B cell (primary cell): ENCODE results near the gene ZFP37. TPM values are rescaled to one million over a fixed set of nuclear protein-coding genes. Genes with fewer than 3 reads are reported as not detected.
"Not testable (repeated sequence)": the region's sequence is repeated elsewhere in the genome, so short reads cannot be mapped to it uniquely, and the experiment has no call there.

Experiments
- ATAC-seq: fragments of 200-7000 bp; cut with Tn5 transposase; one replicate; pipeline ENCODE4 v1.10.0; 2021; ENCODE audit warnings: low read depth, mild to moderate bottlenecking, moderate number of reproducible peaks, moderate library complexity
- CTCF ChIA-PET: fragments of 350-600 bp; sonication (Branson Sonifier 250); formaldehyde crosslinking; loops from one replicate; lab custom pipeline; 2021; ENCODE audit warnings: antibody characterized with exemption, inconsistent platforms; lab: Charles Lee
- POLR2A ChIA-PET: fragments of 350-600 bp; sonication (Branson Sonifier 250); formaldehyde crosslinking; loops from one replicate; lab custom pipeline; 2021; ENCODE audit warnings: antibody characterized with exemption; lab: Charles Lee
- DNase-seq: peaks from one replicate; pipeline ENCODE4 v3.0.0; 2013
- H2AFZ ChIP-seq: 2 replicates; pipeline ENCODE4 v1.6.1; 2012; ENCODE audit warnings: mild to moderate bottlenecking, low read depth, low read length; ENCODE audit not compliant: insufficient read depth, poor library complexity, severe bottlenecking
- H3K27ac ChIP-seq, 2 donors: 1 replicate in 1 of 2; 2 replicates in 1 of 2; pipeline ENCODE4 v1.5.1; 2012 to 2013; ENCODE audit warnings: low read length in 2 of 2, mild to moderate bottlenecking in 2 of 2, moderate library complexity in 1 of 2
- H3K27me3 ChIP-seq, 4 experiments: fragments of 200-600 bp in 1 of 4; sonication (generic) in 1 of 4; replicated peaks in 1 of 4; 1 replicate in 2 of 4; 2 replicates in 2 of 4; pipeline versions ENCODE4 v1.6.1 to v1.7.0; 2013 to 2016; ENCODE audit warnings: low read length in 3 of 4, mild to moderate bottlenecking in 2 of 4, mixed read lengths in 1 of 4, moderate library complexity in 1 of 4; ENCODE audit not compliant: insufficient read depth in 4 of 4, control insufficient read depth in 3 of 4; ENCODE audit errors: control extremely low read depth in 1 of 4
- H3K36me3 ChIP-seq, 2 experiments: replicated peaks in 1 of 2; 1 replicate in 1 of 2; 2 replicates in 1 of 2; pipeline versions ENCODE4 v1.6.1 to v1.7.1; 2013; ENCODE audit warnings: low read length in 1 of 2; ENCODE audit not compliant: insufficient read depth in 2 of 2, control insufficient read depth in 1 of 2; ENCODE audit errors: control extremely low read depth in 1 of 2, extremely low read depth in 1 of 2
- H3K4me1 ChIP-seq, 2 donors: fragments of 200-600 bp in 1 of 2; sonication (generic) in 1 of 2; 1 replicate in 1 of 2; 2 replicates in 1 of 2; pipeline versions ENCODE4 v1.5.1 to v1.6.1; 2013 to 2017; ENCODE audit warnings: low read length in 2 of 2; ENCODE audit not compliant: control insufficient read depth in 2 of 2, insufficient read depth in 2 of 2
- H3K4me2 ChIP-seq: replicated peaks from 2 replicates; pipeline ENCODE3; 2012; ENCODE audit warnings: mild to moderate bottlenecking, low read depth, low read length; ENCODE audit not compliant: poor library complexity, severe bottlenecking
- H3K4me3 ChIP-seq, 5 experiments: fragments of 200-600 bp in 1 of 5; sonication (generic) in 1 of 5; 1 replicate in 3 of 5; 2 replicates in 2 of 5; pipeline versions ENCODE4 v1.5.1 to v1.7.0; 2011 to 2016; ENCODE audit warnings: low read length in 4 of 5, mild to moderate bottlenecking in 4 of 5, low read depth in 2 of 5, control low read depth in 1 of 5, moderate library complexity in 1 of 5; ENCODE audit not compliant: insufficient read depth in 1 of 5; ENCODE audit errors: control extremely low read depth in 1 of 5, extremely low read depth in 1 of 5
- H3K79me2 ChIP-seq: fragments of 200-600 bp; sonication (generic); one replicate; pipeline ENCODE4 v1.6.0; 2016; ENCODE audit warnings: low read length; ENCODE audit not compliant: control insufficient read depth, insufficient read depth
- H3K9ac ChIP-seq: fragments of 200-600 bp; sonication (generic); 2 replicates; pipeline ENCODE4 v1.6.1; 2017; ENCODE audit warnings: mild to moderate bottlenecking, low read length, moderate library complexity
- H3K9me3 ChIP-seq, 3 donors: one replicate each; pipeline versions ENCODE4 v1.6.1 to v1.7.1; 2013; ENCODE audit warnings: low read length in 2 of 3; ENCODE audit not compliant: control insufficient read depth in 2 of 3, insufficient read depth in 1 of 3; ENCODE audit errors: control extremely low read depth in 1 of 3
- H4K20me1 ChIP-seq: 2 replicates; pipeline ENCODE4 v1.6.0; 2012; ENCODE audit warnings: mild to moderate bottlenecking, low read length; ENCODE audit not compliant: insufficient read depth, control insufficient read depth, poor library complexity, severe bottlenecking
- H3K27ac Mint-ChIP-seq: one replicate; pipeline ENCODE4 v1.8.0; 2021; ENCODE audit warnings: mixed read lengths
- H3K27me3 Mint-ChIP-seq: one replicate; pipeline ENCODE4 v1.8.0; 2021; ENCODE audit warnings: mixed read lengths
- H3K4me1 Mint-ChIP-seq: one replicate; pipeline ENCODE4 v1.8.0; 2021; ENCODE audit warnings: mixed read lengths
- H3K4me3 Mint-ChIP-seq: one replicate; pipeline ENCODE4 v1.8.0; 2021; ENCODE audit warnings: mixed read lengths
- H3K9me3 Mint-ChIP-seq: one replicate; pipeline ENCODE4 v1.8.0; 2022; ENCODE audit warnings: mixed read lengths; ENCODE audit not compliant: insufficient read depth
- EZH2 ChIP-seq: IDR thresholded peaks from 2 replicates; pipeline ENCODE4 v1.6.1; 2012; ENCODE audit warnings: borderline replicate concordance, low read depth, mild to moderate bottlenecking, moderate library complexity, low read length; ENCODE audit not compliant: insufficient read depth, poor library complexity, severe bottlenecking
- WGBS: methylation state at CpG from one replicate; pipeline ENCODE4 v1.1.5; 2013; ENCODE audit warnings: missing lambda C conversion rate; ENCODE audit not compliant: insufficient coverage; 5-methylcytosine and 5-hydroxymethylcytosine counted together
- intact Hi-C: fragments of 100-400 bp; cut with micrococcal nuclease; formaldehyde crosslinking; loops from one replicate; pipeline ENCODE4 v1.10.0; 2022
- polyA plus RNA-seq: library from polyadenylated mRNA; depleted of rRNA; stranded (reverse); fragments of >200 nt; gene quantifications from 2 replicates; pipeline ENCODE4 v1.2.3, GENCODE V29; 2012
- total RNA-seq, 2 donors: library from RNA; stranded (reverse); fragments of 120-200 nt in 1 of 2; gene quantifications; 1 replicate in 1 of 2; 2 replicates in 1 of 2; pipeline versions ENCODE4 v1.2.3 to v1.2.4, GENCODE V29; 2013 to 2022

ZFP37 gene
- total and polyA plus RNA-seq, 2 donors (not counting 1 experiment from before 2014, with no cell fraction given), result 0.42 to 4.0 TPM

DNA sequence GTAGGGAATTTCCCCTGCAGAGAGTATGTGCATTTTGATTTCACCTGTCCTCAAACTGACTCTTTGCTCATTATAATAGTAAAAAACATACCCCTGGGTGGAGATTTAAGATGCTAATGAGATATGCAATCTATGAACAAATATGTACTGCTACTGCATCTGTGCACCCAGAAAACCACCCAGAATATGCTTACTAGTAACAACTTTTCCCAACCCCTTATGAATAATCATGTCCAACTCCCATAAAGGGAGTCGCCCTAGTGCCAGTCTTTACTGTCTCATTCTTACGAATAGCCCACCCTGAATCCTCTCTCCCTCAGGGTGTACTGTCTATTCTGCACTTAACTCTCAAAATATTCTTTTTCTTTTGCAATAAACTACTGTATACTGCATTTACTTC lies 39.0 kb upstream of the ZFP37 start:
- Mint-ChIP-seq H3K27ac (no peak overlapping the region), H3K9me3 (peaks cover 12% of the 10 kb centered on the region), H3K27me3 (peaks cover 68% of the 10 kb centered on the region), H3K4me1 (no peaks in the 10 kb centered on the region), H3K4me3 (no peak overlapping the region)
- DNase-seq (no peak), ATAC-seq (no peak)
- CTCF ChIA-PET, result no interaction called here
- Histone ChIP-seq H3K4me1 (no peaks in the 10 kb centered on the region), H2AFZ (no peak overlapping the region), H3K79me2 (no peaks in the 10 kb centered on the region), H3K4me2 (no peak overlapping the region), H3K4me3 (no peak overlapping the region), H3K27ac (no peak overlapping the region), H3K9me3 (peaks cover 0 to 2% (median under 1%) of the 10 kb centered on the region in 3 donors), H3K36me3 (no peaks in the 10 kb centered on the region), H3K27me3 (peaks cover 0 to 25% (median 14%) of the 10 kb centered on the region in 4 experiments), H3K9ac (no peak overlapping the region), H4K20me1 (no peaks in the 10 kb centered on the region)
- WGBS, result 57% methylated on average over 2 of the region's 2 CpGs
- intact Hi-C loops, result no loop called here
- TF ChIP-seq EZH2, result no peak
- POLR2A ChIA-PET, result no interaction called here

DNA sequence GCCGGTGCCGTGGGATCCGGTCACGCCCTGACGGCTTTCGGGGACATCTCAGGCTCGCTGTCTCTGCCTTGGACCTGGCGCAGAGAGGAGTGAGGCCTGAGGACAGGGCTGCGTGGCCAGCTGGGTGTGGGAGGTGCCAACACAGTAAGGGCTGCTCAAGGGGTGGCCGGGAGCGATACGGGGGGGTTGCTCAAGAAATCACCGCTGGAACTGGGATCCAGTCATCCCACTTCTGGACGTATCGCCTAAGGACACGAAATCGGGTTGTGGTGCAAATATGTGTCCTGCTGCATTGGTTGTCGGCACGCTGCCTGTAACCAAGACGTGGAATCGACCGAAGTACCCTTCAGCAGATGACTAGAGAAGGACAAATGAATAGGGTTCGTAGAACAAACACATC lies 33.4 kb upstream of the ZFP37 start:
- H3K36me3 ChIP-seq, H3K4me1 Mint-ChIP-seq, H3K79me2 ChIP-seq, CTCF ChIA-PET, H3K27ac ChIP-seq, ATAC-seq, H3K4me2 ChIP-seq, H3K4me3 ChIP-seq, H2AFZ ChIP-seq, H4K20me1 ChIP-seq, H3K9ac ChIP-seq, intact Hi-C loops, H3K4me3 Mint-ChIP-seq, H3K27ac Mint-ChIP-seq, H3K9me3 Mint-ChIP-seq, H3K4me1 ChIP-seq, POLR2A ChIA-PET: not testable (repeated sequence)
- Histone ChIP-seq H3K27me3 (peaks cover 0 to 26% (median 14%) of the 10 kb centered on the region in 4 experiments), H3K9me3 (peaks cover 0 to 18% (median 2%) of the 10 kb centered on the region in 3 donors)
- H3K27me3 Mint-ChIP-seq, result peaks cover 35% of the 10 kb centered on the region
- WGBS, result 63% methylated on average over 15 of the region's 23 CpGs
- DNase-seq, result peak; percentile 22

DNA sequence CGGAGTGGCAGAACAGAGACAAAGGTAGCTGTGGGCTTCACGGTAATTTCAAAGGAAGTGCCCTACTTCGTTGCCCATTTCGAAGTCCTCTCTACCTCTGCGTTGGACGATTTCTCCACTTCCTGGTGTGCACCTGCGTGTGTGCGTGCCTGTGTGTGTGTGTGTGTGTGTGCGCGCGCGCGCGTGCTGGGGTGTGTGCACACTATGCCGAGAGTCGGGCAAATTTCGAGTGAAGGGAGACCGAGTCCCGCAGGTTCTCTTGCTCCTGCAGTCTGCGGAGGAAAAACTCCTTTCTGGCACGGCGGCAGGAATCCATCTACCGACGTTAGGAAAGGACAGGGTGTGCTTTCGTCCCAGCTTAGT lies 32.6 kb upstream of the ZFP37 start:
- H3K4me2 ChIP-seq, CTCF ChIA-PET, H3K4me3 ChIP-seq, H3K9me3 Mint-ChIP-seq, DNase-seq, POLR2A ChIA-PET, ATAC-seq, H3K4me1 ChIP-seq, H3K27ac Mint-ChIP-seq, H3K79me2 ChIP-seq, H3K4me3 Mint-ChIP-seq, H3K9ac ChIP-seq, H4K20me1 ChIP-seq, H3K36me3 ChIP-seq, H2AFZ ChIP-seq, H3K4me1 Mint-ChIP-seq, intact Hi-C loops, H3K27ac ChIP-seq: not testable (repeated sequence)
- Histone ChIP-seq H3K27me3 (peaks cover 0 to 25% (median 14%) of the 10 kb centered on the region in 4 experiments), H3K9me3 (peaks cover 0 to 18% (median 2%) of the 10 kb centered on the region in 3 donors)
- peaks cover 35% of the 10 kb centered on the region for H3K27me3 Mint-ChIP-seq
- WGBS, result no CpG with 5 or more reads among the region's 25 CpGs

DNA sequence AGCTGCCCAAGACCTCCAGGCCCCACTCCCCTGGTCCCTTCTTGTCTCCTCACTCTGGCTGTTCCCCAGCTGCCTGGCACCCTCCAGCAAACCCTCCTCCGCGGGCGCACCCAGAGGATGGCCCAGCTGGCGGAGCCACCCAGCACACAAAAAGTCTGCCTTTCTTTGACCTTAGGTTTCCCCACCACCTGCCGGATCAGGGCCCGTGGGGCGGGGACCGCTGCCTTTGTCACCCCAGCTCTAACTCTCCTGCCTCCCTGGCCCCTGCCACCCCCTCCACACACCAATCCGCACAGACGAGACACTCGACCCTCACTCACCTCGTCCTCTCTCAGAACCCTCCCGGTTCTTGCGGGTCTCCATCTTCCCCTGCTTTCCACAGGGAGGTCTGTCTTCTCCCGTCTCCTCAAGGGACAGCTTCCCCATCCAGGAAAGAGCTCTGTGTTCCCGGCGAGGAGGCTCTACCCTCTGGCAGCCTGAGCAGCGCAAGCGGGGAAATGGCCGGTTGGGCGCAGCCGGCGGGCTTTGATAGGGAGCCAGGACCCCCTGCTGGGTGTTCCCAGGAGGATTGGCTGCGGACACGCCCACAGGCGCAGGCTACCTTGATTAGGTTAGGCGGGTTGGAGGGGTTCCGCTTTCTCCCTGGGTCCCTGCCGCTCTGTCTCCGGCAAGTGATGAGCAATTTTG lies 32.1 kb upstream of the ZFP37 start:
- H3K27ac Mint-ChIP-seq, CTCF ChIA-PET, H2AFZ ChIP-seq, H3K79me2 ChIP-seq, H3K27ac ChIP-seq, intact Hi-C loops, H3K4me3 ChIP-seq, H3K4me1 ChIP-seq, DNase-seq, H3K4me1 Mint-ChIP-seq, H3K4me3 Mint-ChIP-seq, H3K36me3 ChIP-seq, H4K20me1 ChIP-seq, H3K4me2 ChIP-seq, H3K9me3 Mint-ChIP-seq, ATAC-seq, H3K9ac ChIP-seq, POLR2A ChIA-PET: not testable (repeated sequence)
- peaks cover 0 to 18% (median 2%) of the 10 kb centered on the region in 3 donors for H3K9me3 ChIP-seq
- H3K27me3 ChIP-seq, result peaks cover 0 to 23% (median 12%) of the 10 kb centered on the region in 4 experiments
- 8% methylated on average over 8 of the region's 30 CpGs for WGBS
- peaks cover 32% of the 10 kb centered on the region for H3K27me3 Mint-ChIP-seq
